H1 (cell line): Measurements from ENCODE around the gene ATXN7L3. TPM values are rescaled to one million over a fixed set of nuclear protein-coding genes. Genes with fewer than 3 reads are reported as not detected.

Source experiments
- CTCF ChIA-PET: fragments of 300-600 bp; sonication (Branson Sonifier 250); formaldehyde crosslinking; loops from one replicate; lab custom pipeline; 2021; ENCODE audit not compliant: partially characterized antibody; lab: Charles Lee
- POLR2A ChIA-PET: fragments of 300-600 bp; sonication (Branson Sonifier 250); formaldehyde crosslinking; loops from one replicate; lab custom pipeline; 2021; ENCODE audit warnings: inconsistent platforms; ENCODE audit not compliant: partially characterized antibody; lab: Charles Lee
- DNase-seq, 2 experiments: peaks; one replicate each; pipeline versions ENCODE4 v3.0.0 to v3.0.0-alpha.2; 2010 to 2022; ENCODE audit warnings: low spot score in 2 of 2, low read depth in 1 of 2, mixed read lengths in 1 of 2
- FAIRE-seq: peaks from 2 replicates; lab custom pipeline; 2011; peaks lifted over from hg19 to GRCh38; lab: Jason Lieb, UNC
- H2AFZ ChIP-seq: 2 replicates; pipeline ENCODE4 v1.8.1; 2012; ENCODE audit warnings: low read length, inconsistent platforms
- H2AK5ac ChIP-seq: 2 replicates; pipeline ENCODE4 v1.6.1; 2013; ENCODE audit warnings: low read depth, low read length
- H2BK120ac ChIP-seq: replicated peaks from 2 replicates; pipeline ENCODE3; 2013; ENCODE audit warnings: low read depth, low read length, inconsistent platforms
- H2BK12ac ChIP-seq: 2 replicates; pipeline ENCODE4 v1.6.1; 2013; ENCODE audit warnings: low read depth, low read length
- H2BK15ac ChIP-seq: 2 replicates; pipeline ENCODE4 v1.6.1; 2013; ENCODE audit warnings: low read length
- H2BK20ac ChIP-seq: 2 replicates; pipeline ENCODE4 v1.6.1; 2013; ENCODE audit warnings: low read length
- H2BK5ac ChIP-seq: 2 replicates; pipeline ENCODE4 v1.6.1; 2013; ENCODE audit warnings: low read depth, low read length
- H3K14ac ChIP-seq: 2 replicates; pipeline ENCODE4 v1.6.1; 2013; ENCODE audit warnings: inconsistent platforms; ENCODE audit not compliant: insufficient read length
- H3K18ac ChIP-seq: 2 replicates; pipeline ENCODE4 v1.6.1; 2013; ENCODE audit warnings: low read length; ENCODE audit errors: extremely low read depth
- H3K23ac ChIP-seq: 2 replicates; pipeline ENCODE4 v1.6.1; 2013; ENCODE audit warnings: inconsistent platforms; ENCODE audit not compliant: insufficient read length
- H3K23me2 ChIP-seq: 2 replicates; pipeline ENCODE4 v1.6.1; 2013; ENCODE audit warnings: low read depth, low read length
- H3K27ac ChIP-seq: 2 replicates; pipeline ENCODE4 v1.6.1; 2011; ENCODE audit warnings: low read depth, low read length, inconsistent platforms
- H3K27me3 ChIP-seq, 4 experiments: replicated peaks in 1 of 4; 1 replicate in 1 of 4; 2 replicates in 3 of 4; pipeline versions ENCODE4 v1.6.1 to v1.8.1; 2011 to 2013; ENCODE audit warnings: low read length in 3 of 4, mild to moderate bottlenecking in 3 of 4, inconsistent platforms in 2 of 4, mixed read lengths in 2 of 4, moderate library complexity in 1 of 4; ENCODE audit not compliant: control insufficient read depth in 3 of 4, insufficient read depth in 3 of 4; ENCODE audit errors: extremely low read depth in 1 of 4
- H3K36me3 ChIP-seq, 4 experiments: 2 replicates each; pipeline versions ENCODE4 v1.6.1 to v1.8.1; 2011 to 2013; ENCODE audit warnings: mild to moderate bottlenecking in 4 of 4, low read length in 3 of 4, moderate library complexity in 2 of 4, control low read depth in 1 of 4, inconsistent platforms in 1 of 4; ENCODE audit not compliant: insufficient read depth in 4 of 4, control insufficient read depth in 2 of 4
- H3K4ac ChIP-seq: replicated peaks from 2 replicates; pipeline ENCODE3; 2013; ENCODE audit warnings: low read length, low read depth, mixed read lengths, inconsistent platforms; ENCODE audit not compliant: insufficient read length
- H3K4me1 ChIP-seq, 4 experiments: replicated peaks in 1 of 4; 1 replicate in 1 of 4; 2 replicates in 3 of 4; pipeline versions ENCODE4 v1.6.1 to v1.8.1; 2011 to 2013; ENCODE audit warnings: low read length in 3 of 4, inconsistent platforms in 2 of 4, mixed read lengths in 1 of 4; ENCODE audit not compliant: insufficient read depth in 4 of 4, control insufficient read depth in 3 of 4
- H3K4me2 ChIP-seq, 2 experiments: 2 replicates each; pipeline versions ENCODE4 v1.6.1 to v1.8.1; 2011 to 2013; ENCODE audit warnings: low read depth in 2 of 2, low read length in 2 of 2, control low read depth in 1 of 2, inconsistent platforms in 1 of 2, mild to moderate bottlenecking in 1 of 2; ENCODE audit not compliant: insufficient read depth in 1 of 2
- H3K4me3 ChIP-seq, 4 experiments: fragments of 200-600, 300-600 bp in 1 of 4; sonication (generic), shearing (Covaris generic), sonication (Bioruptor Twin) in 1 of 4; 2 replicates each; pipeline versions ENCODE4 v1.5.1 to v1.8.1; 2011 to 2016; ENCODE audit warnings: low read length in 4 of 4, low read depth in 3 of 4, control low read depth in 2 of 4, inconsistent platforms in 2 of 4, mild to moderate bottlenecking in 2 of 4, mixed read lengths in 1 of 4, moderate library complexity in 1 of 4; ENCODE audit not compliant: insufficient read depth in 2 of 4; ENCODE audit errors: extremely low read depth in 1 of 4
- H3K56ac ChIP-seq: replicated peaks from 2 replicates; pipeline ENCODE3; 2013; ENCODE audit warnings: low read depth, mild to moderate bottlenecking, mixed read lengths, low read length, inconsistent platforms; ENCODE audit not compliant: insufficient read length
- H3K79me1 ChIP-seq: 2 replicates; pipeline ENCODE4 v1.6.1; 2013; ENCODE audit warnings: low read depth, low read length, control low read depth
- H3K79me2 ChIP-seq, 2 experiments: 2 replicates each; pipeline versions ENCODE4 v1.6.1 to v1.8.1; 2012 to 2013; ENCODE audit warnings: low read length in 2 of 2, mild to moderate bottlenecking in 2 of 2, inconsistent platforms in 1 of 2; ENCODE audit not compliant: insufficient read depth in 2 of 2, control insufficient read depth in 1 of 2
- H3K9ac ChIP-seq, 4 experiments: replicated peaks in 1 of 4; 1 replicate in 1 of 4; 2 replicates in 3 of 4; pipeline versions ENCODE4 v1.6.1 to v1.8.1; 2011 to 2013; ENCODE audit warnings: low read depth in 3 of 4, low read length in 3 of 4, control low read depth in 2 of 4, mild to moderate bottlenecking in 2 of 4, moderate library complexity in 2 of 4, inconsistent platforms in 1 of 4; ENCODE audit errors: extremely low read depth in 1 of 4
- H3K9me3 ChIP-seq, 2 experiments: 2 replicates each; pipeline versions ENCODE4 v1.6.1 to v1.8.1; 2012 to 2013; ENCODE audit warnings: mild to moderate bottlenecking in 2 of 2, moderate library complexity in 2 of 2, control low read depth in 1 of 2, inconsistent platforms in 1 of 2, low read depth in 1 of 2, low read length in 1 of 2, mixed read lengths in 1 of 2; ENCODE audit not compliant: insufficient read depth in 2 of 2
- H4K20me1 ChIP-seq, 2 experiments: replicated peaks in 1 of 2; 2 replicates each; pipeline versions ENCODE3 to v1.8.1; 2011 to 2013; ENCODE audit warnings: inconsistent platforms in 2 of 2, low read length in 2 of 2, mild to moderate bottlenecking in 1 of 2; ENCODE audit not compliant: insufficient read depth in 2 of 2, control insufficient read depth in 1 of 2
- H4K5ac ChIP-seq: 2 replicates; pipeline ENCODE4 v1.6.1; 2013; ENCODE audit warnings: low read length, low read depth, mixed read lengths, inconsistent platforms; ENCODE audit not compliant: insufficient read length
- H4K8ac ChIP-seq: 2 replicates; pipeline ENCODE4 v1.8.0; 2013; ENCODE audit warnings: mild to moderate bottlenecking, moderate library complexity, low read length, inconsistent platforms; ENCODE audit not compliant: insufficient read depth; ENCODE audit errors: extremely low read depth
- H4K91ac ChIP-seq: replicated peaks from 2 replicates; pipeline ENCODE3; 2013; ENCODE audit warnings: low read length, mixed read lengths, inconsistent platforms; ENCODE audit not compliant: insufficient read length
- GABPA ChIP-seq: IDR thresholded peaks from 2 replicates; pipeline ENCODE4 v1.6.1; 2011; ENCODE audit warnings: mild to moderate bottlenecking, low read length, moderate library complexity, borderline replicate concordance; ENCODE audit not compliant: insufficient read depth
- POLR2A ChIP-seq, 2 experiments: IDR thresholded peaks; 1 replicate in 1 of 2; 2 replicates in 1 of 2; pipeline ENCODE4 v1.6.1; 2011; ENCODE audit warnings: low read depth in 2 of 2, low read length in 2 of 2, mild to moderate bottlenecking in 2 of 2; ENCODE audit errors: control extremely low read depth in 1 of 2
- POLR2AphosphoS5 ChIP-seq: IDR thresholded peaks from 2 replicates; pipeline ENCODE4 v1.6.1; 2011; ENCODE audit warnings: low read depth, low read length
- WGBS, 2 experiments: shearing (Covaris generic) in 1 of 2; methylation state at CpG; one replicate each; pipeline versions ENCODE4 v1.1.6 to v1.1.7; 2013 to 2015; ENCODE audit warnings: low lambda C conversion rate in 2 of 2, mixed read lengths in 2 of 2, inconsistent platforms in 1 of 2, low coverage in 1 of 2, missing lambda C conversion rate in 1 of 2; ENCODE audit not compliant: insufficient replicate concordance in 2 of 2, insufficient coverage in 1 of 2, insufficient read length in 1 of 2; ENCODE audit errors: extremely low coverage in 1 of 2, missing lambda C conversion rate in 1 of 2; 5-methylcytosine and 5-hydroxymethylcytosine counted together
- polyA plus RNA-seq, 7 experiments: library from polyadenylated mRNA; depleted of rRNA in 3 of 7; stranded (reverse) in 5 of 7; unstranded in 2 of 7; fragments of >200 nt in 5 of 7; fragments of 200-250 nt in 2 of 7; gene quantifications; 1 replicate in 5 of 7; 2 replicates in 1 of 7; 4 replicates in 1 of 7; pipeline versions ENCODE4 v1.2.1 to v1.2.3, GENCODE V29; 2011 to 2013; ENCODE audit warnings: missing spikeins in 2 of 7, mixed read lengths in 2 of 7
- total RNA-seq: library from RNA; stranded (reverse); fragmentation: NEBNext Ultra II Directional; extraction: Animal tissue kit (Norgen Biotek cat#: 25700); gene quantifications from 2 replicates; pipeline ENCODE4 v1.2.1, GENCODE V29; 2021

Gene ATXN7L3
- total and polyA plus RNA-seq, 2 of the 8 experiments (the other 6 are each of a cell fraction or from before 2014, with no cell fraction given), result 53.7 to 103 TPM

GRCh38 chr17:44212507-44213402, 13.1 kb upstream of the ATXN7L3 start:
- H2AK5ac ChIP-seq, result no peak overlapping the region

More at GRCh38 chr17:44212507-44213402, 13.1 kb upstream of the ATXN7L3 start:
- H4K5ac ChIP-seq, result no peak overlapping the region
- H3K36me3 ChIP-seq, result peaks cover 38 to 73% (median 55%) of the 10 kb centered on the region in 4 experiments
- no peak overlapping the region for H3K18ac ChIP-seq
- H2BK15ac ChIP-seq, result no peak overlapping the region
- H3K4me2 ChIP-seq, result no peak overlapping the region
- H3K4me3 ChIP-seq, result no peak overlapping the region
- no peak overlapping the region for H2AFZ ChIP-seq
- no peak overlapping the region for H3K56ac ChIP-seq
- H3K23ac ChIP-seq, result no peak overlapping the region
- no peak overlapping the region for H2BK120ac ChIP-seq
- no peak overlapping the region for H3K27ac ChIP-seq
- no peak overlapping the region for H2BK20ac ChIP-seq
- TF ChIP-seq GABPA (no peak), POLR2AphosphoS5 (no peak; the same call in none of the 2 replicates), POLR2A (IDR thresholded peaks at IDR 0.05; ENCODE audit: control extremely low read depth in 1 of 2, low read depth in 2 of 2, low read length in 2 of 2) (peak in 1 of 2 experiments; percentile 59; a peak in 1 of 3 replicates)
- H3K79me2 ChIP-seq, result peaks cover 9 to 18% of the 10 kb centered on the region in 2 experiments
- no peak overlapping the region for H4K91ac ChIP-seq
- no peak overlapping the region for H3K14ac ChIP-seq
- no peak overlapping the region for H4K8ac ChIP-seq
- ChIA-PET CTCF (interaction anchor here (0.6 to 12.7 kb wide), 12 partner anchors 9 to 138 kb away, joined by 3 to 158 read pairs (median 10); partner anchors contain the start of genes GRN and SLC25A39), POLR2A (interaction anchor here (0.7 to 10.4 kb wide), 9 partner anchors 9 to 118 kb away, joined by 3 to 135 read pairs (median 4); partner anchors contain the start of genes ATXN7L3, SLC25A39 and TMUB2)
- peaks cover 0 to 13% of the 10 kb centered on the region in 2 experiments for H4K20me1 ChIP-seq
- WGBS, 2 experiments, result 92% methylated on average over 20 of the region's 31 CpGs; no CpG with 5 or more reads in 1 of the 2 experiments
- peaks cover 2 to 20% (median 6%) of the 10 kb centered on the region in 4 experiments for H3K4me1 ChIP-seq
- no peak for DNase-seq
- no peaks in the 10 kb centered on the region for H3K9me3 ChIP-seq
- H3K79me1 ChIP-seq, result peaks cover 9% of the 10 kb centered on the region
- no peaks in the 10 kb centered on the region for H3K27me3 ChIP-seq
- H2BK12ac ChIP-seq, result no peak overlapping the region
- no peak overlapping the region for H2BK5ac ChIP-seq
- peaks cover 4% of the 10 kb centered on the region for H3K23me2 ChIP-seq
- no peak overlapping the region for H3K4ac ChIP-seq
- H3K9ac ChIP-seq, result 0 out of 7 replicates have a peak overlapping the region, but pooled peaks of 1 of the 4 experiments have one; percentile 2
- FAIRE-seq, result no peak
